GM23338 (cell line): ENCODE results near the gene RELB. TPM values are rescaled to one million over a fixed set of nuclear protein-coding genes. Genes with fewer than 3 reads are reported as not detected.

Experiments used
- ATAC-seq: fragments of 200-7000 bp; cut with Tn5 transposase; 3 replicates; pipeline ENCODE4 v1.9.1; 2020
- DNase-seq: peaks from one replicate; pipeline ENCODE4 v3.0.0-alpha.2; 2015; ENCODE audit warnings: low spot score
- H2AFZ ChIP-seq: fragments of 200-600 bp; sonication (generic); 2 replicates; pipeline ENCODE4 v1.8.0; 2016; ENCODE audit warnings: antibody characterized with exemption, mild to moderate bottlenecking, moderate library complexity
- H3F3A ChIP-seq: fragments of 200-600 bp; sonication (generic); replicated peaks from 2 replicates; pipeline ENCODE4 v1.8.0; 2017; ENCODE audit warnings: antibody characterized with exemption, mixed run types, low read depth
- H3K27ac ChIP-seq: fragments of 200-600 bp; sonication (generic); 2 replicates; pipeline ENCODE4 v1.6.1; 2016; ENCODE audit warnings: low read depth
- H3K27me3 ChIP-seq: fragments of 200-600 bp; sonication (generic); 2 replicates; pipeline ENCODE4 v1.8.0; 2016; ENCODE audit warnings: mild to moderate bottlenecking, mixed run types, moderate library complexity; ENCODE audit not compliant: insufficient read depth
- H3K36me3 ChIP-seq: fragments of 200-600 bp; sonication (generic); 2 replicates; pipeline ENCODE4 v1.8.0; 2016; ENCODE audit warnings: mild to moderate bottlenecking; ENCODE audit not compliant: insufficient read depth
- H3K4me1 ChIP-seq: fragments of 200-600 bp; sonication (generic); 2 replicates; pipeline ENCODE4 v1.8.0; 2016; ENCODE audit warnings: mild to moderate bottlenecking, moderate library complexity; ENCODE audit not compliant: insufficient read depth
- H3K4me2 ChIP-seq: fragments of 200-600 bp; sonication (generic); 2 replicates; pipeline ENCODE4 v1.7.1; 2017; ENCODE audit warnings: mixed run types
- H3K4me3 ChIP-seq: fragments of 200-600 bp; sonication (generic); 2 replicates; pipeline ENCODE4 v1.6.1; 2016; ENCODE audit warnings: mixed run types
- H3K79me2 ChIP-seq: fragments of 200-600 bp; sonication (generic); replicated peaks from 2 replicates; pipeline ENCODE4 v1.8.0; 2017; ENCODE audit warnings: mild to moderate bottlenecking; ENCODE audit not compliant: insufficient read depth
- H3K9me2 ChIP-seq: fragments of 200-600 bp; sonication (generic); 2 replicates; pipeline ENCODE4 v1.8.0; 2017; ENCODE audit not compliant: insufficient read depth
- H4K20me1 ChIP-seq: fragments of 200-600 bp; sonication (generic); replicated peaks from 2 replicates; pipeline ENCODE4 v1.8.0; 2017; ENCODE audit warnings: mild to moderate bottlenecking; ENCODE audit not compliant: insufficient read depth
- H3K27ac Mint-ChIP-seq: 2 replicates; pipeline ENCODE4 v1.8.0; 2020; ENCODE audit warnings: inconsistent platforms, mild to moderate bottlenecking, moderate library complexity, mixed read lengths
- H3K27me3 Mint-ChIP-seq: 3 replicates; pipeline ENCODE4 v1.8.0; 2022; ENCODE audit warnings: low read depth, mild to moderate bottlenecking, moderate library complexity, mixed read lengths, inconsistent platforms; ENCODE audit not compliant: insufficient read depth, poor library complexity
- H3K36me3 Mint-ChIP-seq: 3 replicates; pipeline ENCODE4 v1.8.0; 2021; ENCODE audit warnings: low read depth, mild to moderate bottlenecking, inconsistent platforms, moderate library complexity, mixed read lengths
- H3K4me1 Mint-ChIP-seq: 3 replicates; pipeline ENCODE4 v1.8.0; 2020; ENCODE audit warnings: mild to moderate bottlenecking, inconsistent platforms, mixed read lengths
- H3K4me3 Mint-ChIP-seq: 3 replicates; pipeline ENCODE4 v1.8.0; 2021; ENCODE audit warnings: moderate library complexity, mild to moderate bottlenecking, inconsistent platforms, mixed read lengths
- H3K9me3 Mint-ChIP-seq: 3 replicates; pipeline ENCODE4 v1.8.0; 2020; ENCODE audit warnings: moderate library complexity, mild to moderate bottlenecking, inconsistent platforms, mixed read lengths
- CREB1 ChIP-seq: fragments of 250-450 bp; sonication (Bioruptor Pico); IDR thresholded peaks from 2 replicates; pipeline ENCODE4 v1.5.0; 2020; ENCODE audit warnings: low read depth, mild to moderate bottlenecking, moderate library complexity
- CTCF ChIP-seq, 2 experiments: fragments of 200-600 bp in 1 of 2; sonication (generic) in 1 of 2; conservative IDR thresholded peaks; 2 replicates each; pipeline versions ENCODE4 v1.5.1 to v1.6.1; 2016 to 2017; ENCODE audit warnings: antibody characterized with exemption in 2 of 2, low read depth in 2 of 2, mild to moderate bottlenecking in 2 of 2, moderate library complexity in 1 of 2
- ETS1 ChIP-seq: IDR thresholded peaks from 2 replicates; pipeline ENCODE4 v1.6.1; 2016; ENCODE audit warnings: antibody characterized with exemption
- EZH2phosphoT487 ChIP-seq: fragments of 200-600 bp; sonication (generic); IDR thresholded peaks from one replicate; pipeline ENCODE4 v1.8.1; 2018; ENCODE audit warnings: antibody characterized with exemption; ENCODE audit not compliant: unreplicated experiment
- JUNB ChIP-seq: IDR thresholded peaks from one replicate; pipeline ENCODE4 v1.6.1; 2016; ENCODE audit warnings: antibody characterized with exemption; ENCODE audit not compliant: unreplicated experiment
- NANOG ChIP-seq: IDR thresholded peaks from 2 replicates; pipeline ENCODE4 v1.6.1; 2016; ENCODE audit warnings: antibody characterized with exemption, borderline replicate concordance
- REST ChIP-seq: IDR thresholded peaks from one replicate; pipeline ENCODE4 v1.6.1; 2018; ENCODE audit warnings: antibody characterized with exemption; ENCODE audit not compliant: unreplicated experiment
- STAT1 ChIP-seq: IDR thresholded peaks from one replicate; pipeline ENCODE4 v1.6.1; 2016; ENCODE audit warnings: antibody characterized with exemption; ENCODE audit not compliant: unreplicated experiment
- ZNF114 ChIP-seq: fragments of 250-450 bp; sonication (Bioruptor Pico); IDR thresholded peaks from 2 replicates; pipeline ENCODE4 v1.5.0; 2020; ENCODE audit warnings: mild to moderate bottlenecking, moderate library complexity
- ZNF331 ChIP-seq: fragments of 250-450 bp; sonication (Bioruptor Pico); IDR thresholded peaks from 2 replicates; pipeline ENCODE4 v1.5.0; 2020; ENCODE audit warnings: low read depth, mild to moderate bottlenecking, moderate library complexity
- polyA plus RNA-seq: library from polyadenylated mRNA; unstranded; fragments of >200 nt; fragmentation: Nextera tagmentation; extraction: Ambion mirVana; gene quantifications from 2 replicates; pipeline ENCODE4 v1.2.1, GENCODE V29; 2016
- total RNA-seq: library from RNA; depleted of rRNA; stranded (reverse); fragments of >200 nt; shearing (Covaris generic); gene quantifications from 2 replicates; pipeline ENCODE4 v1.2.3, GENCODE V29; 2014

RELB gene
- total and polyA plus RNA-seq, 2 experiments from 2014 or later = 7.9 to 13.1 TPM

- Mint-ChIP-seq H3K27me3 (peaks cover 11% of the 10 kb centered on the region), H3K4me1 (peaks cover 31% of the 10 kb centered on the region), H3K27ac (no peak overlapping the region; the same call in 1 of the 2 replicates), H3K9me3 (peaks cover 2% of the 10 kb centered on the region; the same call in 1 of the 3 replicates), H3K4me3 (peak overlapping the region; percentile 42; the same call in 2 of the 3 replicates), H3K36me3 (peaks cover 32% of the 10 kb centered on the region)
- DNase-seq (no peak), ATAC-seq (no peak)
- Histone ChIP-seq H3K9me2 (no peaks in the 10 kb centered on the region), H3K36me3 (no peaks in the 10 kb centered on the region; the same call in 1 of the 2 replicates), H3K4me2 (no peak overlapping the region), H3K4me1 (peaks cover 33% of the 10 kb centered on the region), H3F3A (peaks cover 20% of the 10 kb centered on the region), H2AFZ (no peak overlapping the region), H3K27me3 (no peaks in the 10 kb centered on the region), H3K4me3 (no peak overlapping the region), H3K79me2 (peaks cover 73% of the 10 kb centered on the region), H3K27ac (no peak overlapping the region), H4K20me1 (0 out of 2 replicates have a peak, but pooled peaks cover 10% of the 10 kb centered on the region)
- no peak for TF ChIP-seq EZH2phosphoT487
Observed at GRCh38 chr19:45082170-45082569, 80.9 kb downstream of the RELB start.

- DNase-seq (no peak), ATAC-seq (no peak)
- Histone ChIP-seq H3K27ac (no peak overlapping the region), H2AFZ (no peak overlapping the region), H3F3A (peaks cover 18% of the 10 kb centered on the region), H3K9me2 (no peaks in the 10 kb centered on the region), H3K27me3 (no peaks in the 10 kb centered on the region), H3K36me3 (no peaks in the 10 kb centered on the region; the same call in 1 of the 2 replicates), H3K4me1 (peaks cover 18% of the 10 kb centered on the region), H3K79me2 (peaks cover 61% of the 10 kb centered on the region), H4K20me1 (peaks cover 14% of the 10 kb centered on the region; the same call in 1 of the 2 replicates), H3K4me3 (no peak overlapping the region), H3K4me2 (no peak overlapping the region)
- Mint-ChIP-seq H3K9me3 (peaks cover 2% of the 10 kb centered on the region; the same call in 1 of the 3 replicates), H3K27ac (0 out of 2 replicates have a peak overlapping the region, but pooled peaks have one; percentile 56), H3K36me3 (peaks cover 56% of the 10 kb centered on the region), H3K4me1 (peaks cover 27% of the 10 kb centered on the region), H3K27me3 (peaks cover 12% of the 10 kb centered on the region), H3K4me3 (no peak overlapping the region)
- TF ChIP-seq ZNF114 (CRISPR knock-in tag) = no peak
- no peak for TF ChIP-seq CREB1 (CRISPR knock-in tag)
- TF ChIP-seq EZH2phosphoT487 = no peak
- TF ChIP-seq CTCF (conservative IDR thresholded peaks at IDR 0.05; ENCODE audit: low read depth in 2 of 2) = no peak
- TF ChIP-seq JUNB = no peak
- no peak for TF ChIP-seq ETS1
- no peak for TF ChIP-seq ZNF331
- TF ChIP-seq NANOG = no peak
- no peak for TF ChIP-seq REST
- TF ChIP-seq STAT1 = no peak
Observed at GRCh38 chr19:45086480-45086879, 85.2 kb downstream of the RELB start.
